ENCODE results near the gene SLC9A6. TPM values are rescaled to one million over a fixed set of nuclear protein-coding genes. Genes with fewer than 3 reads are reported as not detected.
"Not testable (repeated sequence)": the region's sequence is repeated elsewhere in the genome, so short reads cannot be mapped to it uniquely, and the experiment has no call there.

SLC9A6 gene
- total and polyA plus RNA-seq, 2 donors, result 7.7 to 12.6 TPM

DNA sequence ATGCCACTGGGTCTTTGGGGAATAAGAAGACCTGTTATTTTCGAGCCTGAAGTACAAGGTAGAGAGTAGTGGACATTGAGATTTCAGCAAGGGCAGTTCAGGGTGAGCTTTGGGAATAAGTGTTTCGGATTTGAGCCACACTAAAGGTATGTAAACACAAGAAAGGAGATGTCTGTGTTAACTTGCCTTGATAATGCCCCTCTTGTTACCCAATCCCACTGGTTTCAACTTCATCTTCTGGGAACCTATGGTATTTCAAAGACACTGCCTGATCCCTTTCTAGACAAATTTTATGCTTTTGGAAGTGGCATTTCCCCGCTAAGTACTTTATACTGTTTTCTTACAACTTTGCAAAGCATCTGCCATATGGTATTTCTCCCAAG is 79.4 kb downstream of the SLC9A6 start:
- peaks cover 0 to 2% of the 10 kb centered on the region in 2 donors for H3K4me1 ChIP-seq (ENCODE audit: control insufficient read depth in 2 of 2, insufficient read depth in 2 of 2, low read length in 2 of 2)
- no peaks in the 10 kb centered on the region for H3K36me3 ChIP-seq (ENCODE audit: control insufficient read depth in 2 of 2, insufficient read depth in 2 of 2, low read length in 1 of 2)
- H3K4me3 ChIP-seq (ENCODE audit: low read length in 2 of 2), result no peak overlapping the region
- 98% methylated on average over 3 of the region's 3 CpGs for WGBS
- no peaks in the 10 kb centered on the region for H3K9me3 ChIP-seq (ENCODE audit: control insufficient read depth in 2 of 2, insufficient read depth in 1 of 2, low read length in 1 of 2)
- no peak for DNase-seq (ENCODE audit: low read depth in 6 of 9, low spot score in 9 of 9)
- H3K27ac ChIP-seq (ENCODE audit: low read depth in 1 of 2, low read length in 1 of 2), result peak overlapping the region in 1 of 2 donors; percentile 29
- H3K27me3 ChIP-seq (ENCODE audit: control insufficient read depth in 2 of 2, insufficient read depth in 1 of 2, low read length in 1 of 2), result no peaks in the 10 kb centered on the region

DNA sequence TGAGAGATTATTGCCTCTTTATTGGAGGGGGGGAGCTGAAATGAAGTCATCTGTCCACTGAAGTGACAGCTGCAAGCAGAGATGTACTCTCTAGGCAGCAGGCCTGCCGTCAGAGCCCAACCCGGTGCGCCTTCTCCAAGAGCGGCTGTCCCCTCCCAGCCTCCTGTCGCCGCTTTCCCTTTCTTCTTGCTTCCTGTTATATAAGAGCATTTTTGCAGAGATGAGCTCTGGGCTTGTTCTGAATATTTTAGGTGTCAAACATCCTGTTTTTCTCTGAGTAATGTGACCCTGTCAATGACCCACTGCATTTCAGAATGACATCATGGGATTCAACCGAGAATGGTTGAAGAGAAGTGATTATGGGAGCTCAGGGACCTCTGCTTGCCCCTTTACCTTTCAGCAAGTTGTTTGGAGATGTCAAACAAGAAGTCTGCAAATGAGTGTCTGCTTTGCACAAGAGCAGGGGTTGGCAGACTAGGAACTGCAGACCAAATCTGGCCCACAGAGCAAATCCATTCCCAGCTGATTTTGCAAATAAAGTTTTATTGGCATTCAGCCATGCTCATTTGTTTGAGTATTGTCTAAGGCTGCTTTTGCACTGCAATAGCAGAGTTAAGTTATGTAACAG is 79.9 kb downstream of the SLC9A6 start:
- H3K27ac ChIP-seq (ENCODE audit: low read depth in 1 of 2, low read length in 1 of 2), result peak overlapping the region in 1 of 2 donors; percentile 29
- DNase-seq (ENCODE audit: low read depth in 6 of 9, low spot score in 9 of 9), result peak in 3 of 9 donors; percentile 8 to 37 (median 13)

DNA sequence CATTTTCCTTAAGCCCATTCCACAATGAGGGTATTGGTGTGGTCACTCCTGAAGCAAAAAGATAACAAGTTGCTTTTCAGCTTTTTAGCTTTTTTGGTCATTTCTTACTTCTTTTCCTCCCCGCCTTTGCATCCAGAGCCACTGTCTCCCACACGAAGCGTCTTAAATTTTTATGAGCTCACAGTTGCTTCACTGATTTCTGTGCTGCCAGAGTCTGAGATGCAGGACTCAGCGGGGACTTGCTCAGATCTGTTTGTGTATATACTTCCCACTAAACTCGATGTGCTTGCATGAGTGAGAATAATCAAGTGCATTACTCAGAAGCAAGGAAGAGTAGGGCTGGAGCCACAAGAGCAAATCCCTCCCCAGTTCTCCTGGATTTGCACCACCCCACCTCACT is 81.9 kb downstream of the SLC9A6 start:
- Histone ChIP-seq H3K27me3 (ENCODE audit: control insufficient read depth in 2 of 2, insufficient read depth in 1 of 2, low read length in 1 of 2) (no peaks in the 10 kb centered on the region), H3K36me3 (ENCODE audit: control insufficient read depth in 2 of 2, insufficient read depth in 2 of 2, low read length in 1 of 2) (no peaks in the 10 kb centered on the region), H3K4me3 (ENCODE audit: low read length in 2 of 2) (no peak overlapping the region), H3K27ac (ENCODE audit: low read depth in 1 of 2, low read length in 1 of 2) (no peak overlapping the region), H3K4me1 (ENCODE audit: control insufficient read depth in 2 of 2, insufficient read depth in 2 of 2, low read length in 2 of 2) (peaks cover 0 to 2% of the 10 kb centered on the region in 2 donors), H3K9me3 (ENCODE audit: control insufficient read depth in 2 of 2, insufficient read depth in 1 of 2, low read length in 1 of 2) (no peaks in the 10 kb centered on the region)
- no peak for DNase-seq (ENCODE audit: low read depth in 6 of 9, low spot score in 9 of 9)
- 92% methylated on average over 5 of the region's 5 CpGs for WGBS

More for the DNA sequence above, 79.9 kb downstream of the SLC9A6 start:
- Histone ChIP-seq H3K27me3 (ENCODE audit: control insufficient read depth in 2 of 2, insufficient read depth in 1 of 2, low read length in 1 of 2) (no peaks in the 10 kb centered on the region), H3K4me1 (ENCODE audit: control insufficient read depth in 2 of 2, insufficient read depth in 2 of 2, low read length in 2 of 2) (peaks cover 0 to 2% of the 10 kb centered on the region in 2 donors), H3K36me3 (ENCODE audit: control insufficient read depth in 2 of 2, insufficient read depth in 2 of 2, low read length in 1 of 2) (no peaks in the 10 kb centered on the region), H3K9me3 (ENCODE audit: control insufficient read depth in 2 of 2, insufficient read depth in 1 of 2, low read length in 1 of 2) (no peaks in the 10 kb centered on the region), H3K4me3 (ENCODE audit: low read length in 2 of 2) (no peak overlapping the region)
- 29% methylated on average over 7 of the region's 7 CpGs for WGBS

DNA sequence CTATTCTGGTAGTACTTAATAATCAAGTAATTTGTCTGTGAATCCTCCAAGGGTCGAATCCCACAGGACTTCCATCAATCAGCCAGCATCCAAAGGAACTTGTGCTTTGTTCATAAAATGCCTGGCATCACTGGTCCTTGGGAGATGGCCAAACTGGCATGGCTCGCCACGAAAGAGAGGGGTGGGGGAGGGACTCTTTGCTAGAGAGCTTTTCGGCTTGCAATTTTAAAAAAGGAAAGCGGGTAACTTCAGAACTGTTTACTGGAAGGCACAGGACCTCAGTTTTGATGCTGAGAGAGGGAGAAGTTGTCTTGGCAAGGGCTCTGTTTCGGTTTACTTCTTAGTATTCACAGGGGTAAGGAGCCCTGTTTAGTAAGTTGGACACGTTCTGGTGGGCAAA is 82.7 kb downstream of the SLC9A6 start:
- no peak overlapping the region for H3K27ac ChIP-seq (ENCODE audit: low read depth in 1 of 2, low read length in 1 of 2)
- no peak for DNase-seq (ENCODE audit: low read depth in 6 of 9, low spot score in 9 of 9)

DNA sequence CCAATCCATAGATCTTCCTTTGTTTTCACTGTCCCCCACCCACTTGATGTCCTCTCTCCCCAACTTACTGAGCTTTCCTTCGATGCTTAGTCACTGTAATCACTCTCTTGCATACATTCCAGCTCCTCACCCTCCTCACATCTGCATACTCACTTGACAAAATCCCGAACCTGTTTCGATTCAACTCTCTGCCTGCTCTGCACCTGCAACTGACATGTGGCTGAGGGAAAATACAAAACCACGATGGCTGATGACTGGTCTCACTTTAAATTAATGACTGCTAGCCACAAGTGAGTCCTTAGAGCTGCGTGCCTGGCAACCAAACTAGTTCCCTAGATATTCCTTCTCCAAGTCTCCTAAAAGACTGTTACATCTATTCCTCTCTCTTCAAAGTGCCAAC is 91.7 kb downstream of the SLC9A6 start:
- DNase-seq (ENCODE audit: low read depth in 6 of 9, low spot score in 9 of 9), result no peak
- H3K27ac ChIP-seq (ENCODE audit: low read depth in 1 of 2, low read length in 1 of 2), result no peak overlapping the region
- no peaks in the 10 kb centered on the region for H3K9me3 ChIP-seq (ENCODE audit: control insufficient read depth in 2 of 2, insufficient read depth in 1 of 2, low read length in 1 of 2)
- 12% methylated on average over 5 of the region's 5 CpGs for WGBS
- H3K4me3 ChIP-seq (ENCODE audit: low read length in 2 of 2), result no peak overlapping the region
- no peaks in the 10 kb centered on the region for H3K27me3 ChIP-seq (ENCODE audit: control insufficient read depth in 2 of 2, insufficient read depth in 1 of 2, low read length in 1 of 2)
- no peaks in the 10 kb centered on the region for H3K36me3 ChIP-seq (ENCODE audit: control insufficient read depth in 2 of 2, insufficient read depth in 2 of 2, low read length in 1 of 2)
- H3K4me1 ChIP-seq (ENCODE audit: control insufficient read depth in 2 of 2, insufficient read depth in 2 of 2, low read length in 2 of 2), result no peaks in the 10 kb centered on the region

More for the DNA sequence above, 82.7 kb downstream of the SLC9A6 start:
- Histone ChIP-seq H3K9me3 (ENCODE audit: control insufficient read depth in 2 of 2, insufficient read depth in 1 of 2, low read length in 1 of 2) (no peaks in the 10 kb centered on the region), H3K36me3 (ENCODE audit: control insufficient read depth in 2 of 2, insufficient read depth in 2 of 2, low read length in 1 of 2) (no peaks in the 10 kb centered on the region), H3K4me3 (ENCODE audit: low read length in 2 of 2) (no peak overlapping the region), H3K4me1 (ENCODE audit: control insufficient read depth in 2 of 2, insufficient read depth in 2 of 2, low read length in 2 of 2) (peaks cover 0 to 2% of the 10 kb centered on the region in 2 donors), H3K27me3 (ENCODE audit: control insufficient read depth in 2 of 2, insufficient read depth in 1 of 2, low read length in 1 of 2) (no peaks in the 10 kb centered on the region)
- 96% methylated on average over 7 of the region's 7 CpGs for WGBS

DNA sequence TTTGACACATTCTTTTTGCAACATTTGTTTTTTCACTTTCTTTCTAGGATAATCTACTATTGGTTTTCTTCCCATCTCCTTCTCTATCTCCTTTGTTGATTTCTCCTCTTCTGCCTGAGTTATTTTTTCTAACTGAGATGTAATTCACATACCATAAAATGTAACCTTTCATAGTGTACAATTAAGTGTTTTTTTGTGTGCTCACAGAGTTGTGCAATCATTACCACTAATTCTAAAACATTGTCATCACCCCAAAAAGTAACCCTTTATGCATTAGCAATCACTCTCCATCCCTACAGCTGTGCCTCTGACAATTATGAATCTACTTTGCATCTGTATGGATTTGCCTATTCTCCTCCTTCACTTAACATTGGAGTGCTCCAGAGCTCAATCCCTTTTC is 95.5 kb downstream of the SLC9A6 start:
- no peaks in the 10 kb centered on the region for H3K9me3 ChIP-seq (ENCODE audit: control insufficient read depth in 2 of 2, insufficient read depth in 1 of 2, low read length in 1 of 2)
- no peak for DNase-seq (ENCODE audit: low read depth in 6 of 9, low spot score in 9 of 9)
- no peaks in the 10 kb centered on the region for H3K36me3 ChIP-seq (ENCODE audit: control insufficient read depth in 2 of 2, insufficient read depth in 2 of 2, low read length in 1 of 2)
- H3K4me3 ChIP-seq (ENCODE audit: low read length in 2 of 2), result no peak overlapping the region
- no peaks in the 10 kb centered on the region for H3K4me1 ChIP-seq (ENCODE audit: control insufficient read depth in 2 of 2, insufficient read depth in 2 of 2, low read length in 2 of 2)
- no peaks in the 10 kb centered on the region for H3K27me3 ChIP-seq (ENCODE audit: control insufficient read depth in 2 of 2, insufficient read depth in 1 of 2, low read length in 1 of 2)
- H3K27ac ChIP-seq (ENCODE audit: low read depth in 1 of 2, low read length in 1 of 2), result no peak overlapping the region

DNA sequence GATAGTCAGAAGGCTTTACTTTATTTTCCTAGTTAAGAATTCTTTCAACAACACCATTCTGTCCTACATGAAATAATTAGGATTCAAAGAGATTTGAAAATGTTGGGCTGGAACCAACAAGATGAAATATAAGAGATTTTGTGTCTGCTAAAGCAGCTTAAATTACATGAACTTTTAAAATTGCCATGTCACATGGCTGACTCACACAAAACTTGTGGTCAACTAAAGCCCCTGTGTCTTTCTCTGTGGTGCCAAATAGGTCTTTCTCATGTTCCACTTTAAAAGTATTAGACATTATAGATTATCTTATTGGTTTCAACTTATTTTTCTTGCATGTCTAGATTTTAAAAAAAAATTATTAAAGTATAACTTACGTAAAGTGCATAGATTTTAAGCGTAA is 101.3 kb downstream of the SLC9A6 start:
- DNase-seq (ENCODE audit: low read depth in 6 of 9, low spot score in 9 of 9), result no peak
- Histone ChIP-seq H3K27me3 (ENCODE audit: control insufficient read depth in 2 of 2, insufficient read depth in 1 of 2, low read length in 1 of 2) (no peaks in the 10 kb centered on the region), H3K36me3 (ENCODE audit: control insufficient read depth in 2 of 2, insufficient read depth in 2 of 2, low read length in 1 of 2) (no peaks in the 10 kb centered on the region), H3K27ac (ENCODE audit: low read depth in 1 of 2, low read length in 1 of 2) (no peak overlapping the region), H3K4me1 (ENCODE audit: control insufficient read depth in 2 of 2, insufficient read depth in 2 of 2, low read length in 2 of 2) (no peaks in the 10 kb centered on the region), H3K9me3 (ENCODE audit: control insufficient read depth in 2 of 2, insufficient read depth in 1 of 2, low read length in 1 of 2) (no peaks in the 10 kb centered on the region), H3K4me3 (ENCODE audit: low read length in 2 of 2) (no peak overlapping the region)
- 97% methylated on average over 2 of the region's 2 CpGs for WGBS

DNA sequence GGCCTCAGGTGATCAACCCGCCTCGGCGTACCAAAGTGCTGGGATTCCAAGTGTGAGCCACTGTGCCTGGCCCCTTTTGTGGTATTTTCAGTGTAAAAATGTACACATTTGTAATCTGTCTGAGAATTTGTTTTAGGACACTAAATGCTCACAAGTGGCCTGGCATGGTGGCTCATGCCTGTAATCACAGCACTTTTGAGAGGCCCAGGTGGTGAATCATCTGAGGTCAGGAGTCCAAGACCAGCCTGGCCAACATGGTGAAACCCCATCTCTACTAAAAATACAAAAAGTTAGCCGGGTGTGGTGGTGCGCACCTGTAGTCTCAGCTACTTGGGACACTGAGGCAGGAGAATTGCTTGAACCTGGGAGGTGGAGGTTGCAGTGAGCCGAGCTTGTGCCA is 106.7 kb downstream of the SLC9A6 start:
- not testable (repeated sequence) for DNase-seq (ENCODE audit: low read depth in 6 of 9, low spot score in 9 of 9); H3K27me3 ChIP-seq (ENCODE audit: control insufficient read depth in 2 of 2, insufficient read depth in 1 of 2, low read length in 1 of 2); H3K27ac ChIP-seq (ENCODE audit: low read depth in 1 of 2, low read length in 1 of 2); H3K4me3 ChIP-seq (ENCODE audit: low read length in 2 of 2); H3K36me3 ChIP-seq (ENCODE audit: control insufficient read depth in 2 of 2, insufficient read depth in 2 of 2, low read length in 1 of 2); H3K4me1 ChIP-seq (ENCODE audit: control insufficient read depth in 2 of 2, insufficient read depth in 2 of 2, low read length in 2 of 2); H3K9me3 ChIP-seq (ENCODE audit: control insufficient read depth in 2 of 2, insufficient read depth in 1 of 2, low read length in 1 of 2)
- WGBS, result 99% methylated on average over 6 of the region's 6 CpGs

DNA sequence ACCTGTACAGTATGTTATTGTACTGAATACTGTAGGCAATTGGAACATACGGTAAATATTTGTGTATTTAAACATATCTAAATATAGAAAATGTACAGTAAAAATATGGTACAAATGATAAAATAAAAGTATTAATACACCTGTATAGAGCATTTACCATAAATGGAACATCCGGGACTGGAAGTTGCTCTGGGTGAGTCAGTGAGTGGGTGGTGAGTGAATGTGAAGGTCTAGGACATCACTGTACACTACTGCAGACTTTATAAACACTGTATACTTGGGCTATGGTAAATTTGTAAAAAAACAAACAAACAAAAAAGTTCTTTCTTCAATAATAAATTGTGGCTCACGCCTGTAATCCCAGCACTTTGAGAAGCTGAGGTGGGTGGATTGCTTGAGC is 109.7 kb downstream of the SLC9A6 start:
- WGBS, result 96% methylated on average over 3 of the region's 3 CpGs
- no peak for DNase-seq (ENCODE audit: low read depth in 6 of 9, low spot score in 9 of 9)
- Histone ChIP-seq H3K9me3 (ENCODE audit: control insufficient read depth in 2 of 2, insufficient read depth in 1 of 2, low read length in 1 of 2) (no peaks in the 10 kb centered on the region), H3K27ac (ENCODE audit: low read depth in 1 of 2, low read length in 1 of 2) (no peak overlapping the region), H3K36me3 (ENCODE audit: control insufficient read depth in 2 of 2, insufficient read depth in 2 of 2, low read length in 1 of 2) (no peaks in the 10 kb centered on the region), H3K27me3 (ENCODE audit: control insufficient read depth in 2 of 2, insufficient read depth in 1 of 2, low read length in 1 of 2) (no peaks in the 10 kb centered on the region), H3K4me1 (ENCODE audit: control insufficient read depth in 2 of 2, insufficient read depth in 2 of 2, low read length in 2 of 2) (no peaks in the 10 kb centered on the region), H3K4me3 (ENCODE audit: low read length in 2 of 2) (no peak overlapping the region)
